ENCODE measurements around the gene USPL1.
"Not testable (repeated sequence)": the region's sequence is repeated elsewhere in the genome, so short reads cannot be mapped to it uniquely, and the experiment has no call there.

Gene USPL1

DNA sequence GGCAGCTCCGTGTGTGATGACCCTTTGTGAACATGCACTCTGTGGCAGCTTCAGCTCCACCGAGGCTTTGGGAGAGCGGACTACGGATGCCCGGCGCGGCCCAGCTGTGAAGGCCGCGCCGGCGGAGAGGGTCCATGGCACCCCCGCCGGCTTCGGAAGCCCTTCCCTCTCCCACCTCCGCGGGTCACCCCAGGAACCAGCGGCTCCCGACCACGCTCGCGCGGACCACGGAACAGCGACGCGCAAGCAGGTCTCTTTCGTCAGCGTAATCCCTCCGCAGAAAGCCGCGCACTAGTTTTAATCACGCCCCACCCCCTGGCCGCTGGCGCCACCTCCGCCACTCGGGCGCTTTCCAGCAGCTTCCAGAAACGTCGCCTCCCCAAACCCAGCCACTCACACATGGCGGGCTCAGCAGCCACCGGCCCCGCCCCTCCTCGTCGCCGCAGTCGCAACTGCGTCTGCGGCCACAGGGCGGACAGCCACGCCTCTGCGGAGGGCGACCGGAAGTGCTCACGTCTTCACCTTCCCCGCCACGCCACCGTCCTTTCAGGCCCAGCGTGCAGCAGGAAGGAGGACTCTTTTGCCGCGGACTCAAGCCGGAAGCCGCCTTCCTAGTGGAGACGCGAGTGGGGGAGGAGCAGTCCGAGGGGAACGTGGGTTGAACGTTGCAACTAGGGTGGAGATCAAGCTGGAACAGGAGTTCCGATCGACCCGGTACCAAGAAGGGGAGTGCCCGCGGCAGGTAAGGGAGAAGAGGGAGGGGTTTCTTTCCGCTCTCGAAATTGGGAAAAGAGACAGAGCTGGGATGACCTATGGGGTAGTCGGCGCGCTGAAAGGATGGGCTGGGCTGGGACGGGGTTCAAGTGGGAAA lies at the start of gene USPL1:
USPL1 (plus strand) TSS at position 606 of the 871 bp plus-strand sequence. CDS start 3,221 bp downstream, outside the sequence.
- DNase-seq: peak; percentile 99

DNA sequence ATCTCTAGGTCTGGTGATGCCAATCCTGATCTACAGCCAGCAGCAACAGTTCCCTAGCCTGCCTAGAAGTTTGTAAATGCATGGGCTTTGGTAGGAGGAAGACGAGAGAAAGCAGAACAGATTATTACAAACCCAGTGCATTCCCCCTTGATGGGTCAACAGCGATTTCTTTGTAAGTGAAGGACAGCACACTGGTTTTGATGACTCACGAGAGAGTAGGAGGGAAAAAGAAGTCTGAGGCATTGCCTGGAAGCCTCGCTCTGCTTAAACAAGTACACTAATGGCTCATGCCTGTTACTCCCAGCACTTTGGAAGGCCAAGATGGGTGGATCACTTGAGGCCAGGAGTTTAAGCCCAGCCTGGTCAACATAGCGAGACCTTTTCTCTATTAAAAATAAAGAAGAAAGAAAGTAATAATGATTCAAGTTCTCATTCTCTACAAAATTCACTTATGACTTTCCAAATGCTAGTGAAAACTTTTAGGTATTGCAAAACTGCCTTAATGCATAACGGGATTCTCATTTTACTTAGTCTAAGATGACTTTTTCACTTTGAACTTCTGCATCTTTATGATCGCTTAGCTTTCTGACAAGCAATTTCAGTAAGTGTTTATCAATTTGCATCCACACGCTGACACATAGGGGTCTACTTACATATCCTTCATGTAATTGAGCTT lies 47.7 kb upstream of the USPL1 start:
- no peak for DNase-seq

DNA sequence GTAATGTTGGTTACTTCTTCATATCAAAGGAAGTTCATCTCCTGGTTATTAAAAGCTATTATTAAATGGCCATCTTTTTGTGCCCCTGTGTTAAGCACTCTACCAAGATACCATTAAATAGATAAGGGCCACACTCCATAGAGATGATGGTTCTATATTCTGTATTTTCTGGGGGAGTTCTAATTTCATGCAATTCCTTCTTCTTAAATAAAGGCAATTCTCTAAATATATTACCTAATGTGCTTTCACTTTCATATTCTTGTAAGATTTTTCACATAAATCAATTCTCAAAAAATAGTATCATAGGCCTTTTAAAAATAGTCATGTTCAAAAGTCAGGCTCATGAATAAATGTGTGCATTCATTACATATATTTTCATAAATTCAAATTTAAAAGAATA lies 47.0 kb upstream of the USPL1 start:
- no peak for DNase-seq

DNA sequence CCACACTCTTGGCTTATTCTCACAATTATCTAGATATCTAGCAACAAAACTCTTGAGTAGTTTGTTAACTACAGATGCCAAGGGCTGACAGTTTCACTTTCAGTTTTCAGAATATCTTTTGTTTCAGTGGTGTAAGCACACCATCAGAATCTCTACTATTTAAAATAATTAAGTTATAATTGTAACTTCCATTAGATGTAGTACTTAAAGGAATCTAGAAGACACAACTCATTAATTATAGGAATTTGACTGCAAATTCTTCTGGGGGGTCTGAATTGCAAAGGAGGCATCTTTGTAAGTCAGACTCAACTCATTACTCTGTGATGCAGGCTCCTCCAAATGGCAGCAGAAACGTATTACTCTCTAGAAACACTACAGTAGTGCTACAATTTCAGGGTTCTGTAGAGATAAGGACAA lies 44.9 kb upstream of the USPL1 start:
- no peak for DNase-seq

DNA sequence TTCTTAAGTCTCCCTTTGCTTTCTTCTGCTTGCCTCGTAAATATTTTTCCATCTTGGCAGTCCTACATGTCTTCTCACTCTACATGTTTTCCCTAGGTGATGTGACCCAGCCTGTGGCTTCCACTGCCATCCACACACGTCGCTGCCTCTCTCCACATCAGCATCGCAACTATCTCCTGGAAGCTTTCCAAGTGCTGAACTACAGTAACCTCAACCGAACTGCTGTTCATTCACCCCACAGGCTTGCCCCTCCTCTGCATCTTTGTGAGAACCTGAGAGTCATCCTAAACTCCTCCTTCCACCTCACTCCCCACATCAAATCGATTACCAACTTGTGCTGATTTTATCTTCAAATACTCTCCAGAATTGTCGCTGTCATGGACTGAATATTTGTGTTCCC lies 41.2 kb upstream of the USPL1 start:
- DNase-seq: peak; percentile 30

DNA sequence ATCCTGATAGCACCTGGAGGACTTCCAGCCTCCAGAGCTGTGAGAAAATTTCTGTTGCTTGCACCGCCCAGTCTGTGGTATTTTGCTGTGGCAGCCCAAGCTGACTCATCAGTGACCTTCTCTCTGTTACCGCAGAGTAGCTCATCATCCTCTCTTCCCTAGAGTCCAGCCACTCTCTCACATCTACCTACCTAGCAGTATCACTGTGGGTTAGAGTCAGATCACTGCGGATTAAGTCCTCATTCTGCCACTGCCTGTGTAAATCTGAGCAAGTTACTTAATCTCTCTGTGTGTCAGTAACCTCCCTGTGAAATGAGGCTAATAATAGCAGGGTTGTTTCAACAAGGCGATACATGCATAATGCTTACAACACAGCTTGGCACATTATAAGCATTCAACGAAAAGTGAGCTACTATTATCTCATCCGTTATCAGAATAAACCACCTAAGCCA lies 40.3 kb upstream of the USPL1 start:
- peak; percentile 29 for DNase-seq

DNA sequence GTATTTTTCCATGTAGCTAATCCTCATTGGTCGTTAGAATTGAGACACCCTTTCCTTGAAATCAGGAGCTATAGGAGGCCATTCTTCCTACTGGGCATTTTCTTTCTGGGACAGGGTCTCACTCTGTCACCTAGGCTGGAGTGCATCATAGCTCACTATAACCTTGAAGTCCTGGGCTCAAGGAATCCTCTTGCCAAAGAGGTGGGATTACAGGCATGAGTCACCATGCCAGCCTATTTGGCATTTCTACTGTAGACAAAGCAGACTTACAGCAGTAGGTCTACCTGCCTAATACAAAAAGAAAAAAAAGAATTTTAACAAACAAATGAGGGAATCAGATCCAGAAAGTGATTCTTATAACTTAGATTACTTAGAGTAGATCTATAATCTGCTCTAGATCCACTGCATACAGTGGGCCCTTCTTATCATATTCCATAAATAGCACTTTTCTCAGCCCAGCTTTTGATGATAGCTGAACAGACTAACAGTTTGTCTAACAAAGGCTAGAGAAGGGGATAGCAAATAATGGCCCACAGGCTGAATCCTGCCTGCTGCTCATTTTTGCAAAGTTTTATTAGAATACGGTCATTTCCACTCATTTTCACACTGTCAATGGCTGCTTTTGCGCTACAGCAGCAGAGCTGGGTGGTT lies 36.7 kb upstream of the USPL1 start:
- no peak for DNase-seq

DNA sequence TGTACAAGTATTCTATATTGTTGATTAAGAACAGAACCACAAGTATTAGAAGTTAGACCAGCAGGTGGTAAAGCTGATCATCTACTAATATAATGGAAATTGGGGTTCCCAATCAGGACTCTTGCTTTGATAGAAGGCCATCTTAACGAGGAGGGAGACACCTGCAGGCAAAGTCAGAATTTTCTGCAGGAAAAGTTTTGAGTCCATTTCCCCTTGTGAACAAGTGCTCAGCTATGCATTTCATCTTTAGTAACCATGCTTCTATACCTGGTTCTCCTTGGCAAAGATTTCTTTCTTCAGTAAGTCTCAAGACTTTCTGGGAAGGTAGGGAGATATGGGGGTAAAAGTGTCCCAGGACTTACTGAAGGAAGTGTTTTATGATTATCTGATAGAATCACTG lies 36.1 kb upstream of the USPL1 start:
- DNase-seq: no peak

DNA sequence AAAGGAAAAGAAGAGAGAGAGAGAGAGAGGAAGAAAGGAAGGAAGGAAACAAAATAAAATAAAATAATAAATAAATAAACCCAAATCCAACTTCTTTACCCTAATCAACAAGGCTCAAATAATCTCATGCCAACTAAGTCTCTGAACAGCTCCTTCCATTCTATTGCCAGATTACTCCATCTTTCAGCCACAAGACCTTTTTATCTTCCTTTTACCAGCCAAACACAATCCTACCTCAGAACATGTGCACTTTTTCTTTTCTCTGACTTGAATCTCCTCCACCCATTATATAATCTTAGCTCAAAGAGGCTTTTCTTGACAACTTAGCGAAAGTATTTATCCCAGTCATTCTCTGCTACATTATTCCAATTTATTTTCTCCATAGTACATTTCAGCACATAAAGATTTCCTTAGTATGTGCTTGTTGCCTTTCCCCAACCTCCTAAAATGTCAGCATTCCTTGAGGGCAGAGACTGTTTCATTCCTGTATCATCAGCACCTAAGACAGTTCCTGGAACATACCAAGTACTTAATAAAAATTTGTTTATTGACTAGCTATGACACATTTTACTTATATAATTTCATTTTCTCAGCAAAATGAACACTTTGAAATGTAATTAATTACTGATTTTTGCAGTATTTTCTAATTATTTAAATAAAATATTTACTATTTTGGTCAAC lies 33.5 kb upstream of the USPL1 start:
- DNase-seq: no peak

DNA sequence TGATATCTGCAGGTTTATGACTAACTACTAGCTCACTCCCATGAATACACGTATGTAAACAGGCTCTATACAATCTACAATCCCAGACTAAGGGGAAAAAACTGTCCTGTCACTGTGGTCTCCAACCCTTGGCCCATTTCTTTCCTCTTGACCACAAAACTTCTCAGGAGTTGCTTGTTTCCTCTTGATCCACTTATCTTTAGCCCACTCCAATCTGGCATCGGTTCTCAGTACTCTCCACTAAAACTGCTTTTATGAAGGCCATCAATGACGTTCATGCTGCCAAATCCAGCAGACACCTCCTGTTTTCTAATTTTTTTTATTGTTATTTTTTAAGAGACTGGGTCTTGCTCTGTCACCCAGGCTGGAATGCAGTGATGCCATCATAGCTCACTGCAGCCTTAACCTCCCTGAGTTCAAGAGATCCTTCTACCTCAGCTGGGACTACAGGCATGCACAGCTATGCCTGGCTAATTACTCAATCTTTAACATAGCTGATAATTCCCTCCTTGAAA lies 31.9 kb upstream of the USPL1 start:
- DNase-seq: no peak

DNA sequence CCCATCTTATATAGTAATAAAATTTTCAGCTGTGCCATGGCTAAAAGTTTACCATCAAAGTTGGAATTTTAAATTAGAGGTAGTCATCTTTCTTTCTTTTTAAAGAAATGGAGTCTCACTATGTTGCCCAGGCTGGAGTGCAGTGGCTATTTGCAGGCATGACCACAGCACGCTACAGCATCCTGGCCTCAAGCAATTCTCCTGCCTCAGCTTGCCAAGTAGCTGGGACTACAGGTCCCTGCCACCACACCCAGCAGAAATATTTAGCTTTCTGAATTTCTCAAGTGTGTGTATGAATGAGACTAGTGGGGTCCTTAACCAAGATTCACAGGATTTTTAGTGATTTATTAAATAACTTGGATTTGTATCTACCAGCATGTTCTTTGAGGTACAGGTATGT lies 30.5 kb upstream of the USPL1 start:
- no peak for DNase-seq

DNA sequence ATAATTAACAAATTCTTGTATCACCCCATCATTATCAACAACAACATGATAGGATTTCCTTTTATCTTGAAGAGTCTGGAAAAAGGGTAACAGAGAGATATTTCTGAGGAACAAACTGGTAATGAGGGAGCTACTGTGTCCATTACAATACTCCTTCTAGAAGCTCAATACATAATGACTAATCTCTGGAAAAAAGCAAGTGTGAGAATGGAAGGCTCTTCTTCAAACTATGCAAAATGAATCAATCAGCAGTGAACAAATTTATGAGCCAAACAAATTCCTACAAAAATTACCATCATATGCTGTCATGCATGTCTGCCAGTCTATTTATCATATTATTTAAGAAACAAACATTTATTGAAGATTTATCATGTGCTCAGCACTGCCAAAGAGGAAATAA lies 30.0 kb upstream of the USPL1 start:
- DNase-seq: no peak

DNA sequence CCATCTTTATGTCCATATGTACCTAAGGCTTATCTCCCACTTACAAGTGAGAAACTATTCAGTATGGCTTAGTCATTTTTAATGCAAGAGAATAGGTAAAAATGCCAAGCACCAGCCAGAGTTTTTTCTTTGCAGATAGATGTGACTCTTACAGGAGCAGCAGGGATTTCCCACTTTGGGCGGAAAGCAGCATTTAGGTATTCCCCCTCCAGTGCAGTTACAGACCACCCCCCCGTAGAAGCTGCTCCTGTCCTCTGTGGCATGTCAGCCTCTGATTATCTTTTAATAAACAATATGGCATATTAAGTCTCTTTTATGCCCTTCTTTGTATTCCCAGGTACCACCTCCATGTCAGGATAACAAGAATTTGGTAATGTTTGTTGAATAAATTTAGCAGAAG lies 24.7 kb upstream of the USPL1 start:
- DNase-seq: no peak

DNA sequence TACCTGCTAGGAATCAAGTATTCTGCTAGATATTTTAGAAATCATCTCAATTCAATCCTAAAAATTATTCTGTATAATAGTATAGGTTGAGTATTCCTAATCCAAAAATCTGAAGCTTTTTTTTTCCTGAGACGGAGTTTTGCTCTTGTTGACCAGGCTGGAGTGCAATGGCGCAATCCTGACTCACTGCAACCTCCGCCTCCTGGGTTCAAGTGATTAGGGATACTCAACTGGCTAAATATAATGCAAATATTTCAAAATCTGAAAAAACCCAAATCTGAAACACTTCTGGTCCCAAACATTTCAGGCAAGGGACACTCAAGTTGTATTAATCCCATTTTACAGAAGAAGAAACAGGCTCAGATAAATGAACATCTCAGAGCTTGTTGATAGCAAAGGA lies 17.2 kb upstream of the USPL1 start:
- no peak for DNase-seq

DNA sequence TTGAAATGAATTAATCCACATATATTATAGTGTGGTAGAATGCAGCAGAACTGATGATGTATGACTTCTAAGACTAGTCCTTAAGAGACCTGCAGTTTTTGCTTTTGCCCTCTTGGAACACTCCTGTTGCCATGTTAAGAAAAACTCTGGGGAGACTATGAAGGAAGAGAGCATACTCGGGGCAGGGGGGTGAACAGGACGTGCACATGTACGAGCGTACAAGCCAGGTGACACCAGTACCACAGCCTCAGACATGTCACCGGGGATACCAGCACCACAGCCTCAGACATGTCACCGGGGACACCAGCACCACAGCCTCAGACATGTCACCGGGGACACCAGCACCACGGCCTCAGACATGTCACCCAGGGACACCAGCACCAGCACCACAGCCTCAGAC lies 15.9 kb upstream of the USPL1 start:
- DNase-seq: no peak

DNA sequence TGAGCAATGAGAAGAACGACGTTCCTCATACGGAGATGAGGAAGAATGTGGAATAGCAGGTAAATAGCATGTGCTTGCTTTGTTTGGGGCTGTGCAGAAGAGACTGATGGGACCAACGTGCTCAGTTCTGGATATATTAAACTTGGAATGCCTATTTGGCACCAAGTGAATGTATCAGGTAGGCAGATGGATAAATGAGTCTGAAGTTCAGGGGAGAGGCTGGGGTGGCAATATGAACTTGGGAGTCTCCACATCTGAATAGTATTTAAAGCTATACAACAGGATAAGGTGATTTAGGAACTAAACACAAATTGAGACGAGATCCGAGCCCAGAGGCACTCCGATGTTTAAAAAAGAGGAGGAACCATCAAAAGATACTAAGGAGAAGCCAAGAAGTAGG lies 12.7 kb upstream of the USPL1 start:
- no peak for DNase-seq

DNA sequence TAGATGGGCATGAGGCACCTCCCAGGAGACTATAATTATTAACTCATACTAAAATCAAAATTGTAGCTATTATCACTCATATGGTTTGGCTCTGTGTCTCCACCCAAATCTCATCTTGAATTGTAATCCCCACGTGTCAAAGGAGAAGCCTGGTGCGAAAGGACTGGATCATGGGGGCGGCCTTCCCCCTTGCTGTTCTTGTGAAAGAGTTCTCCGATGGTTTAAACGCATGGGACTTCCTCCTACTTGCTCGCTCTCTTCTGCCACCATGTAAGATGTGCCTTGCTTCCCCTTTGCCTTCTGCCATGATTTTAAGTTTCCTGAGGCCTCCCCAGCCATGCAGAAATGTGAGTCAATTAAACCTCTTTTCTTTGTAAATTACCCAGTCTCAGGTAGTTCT lies 10.5 kb upstream of the USPL1 start:
- not testable (repeated sequence) for DNase-seq

DNA sequence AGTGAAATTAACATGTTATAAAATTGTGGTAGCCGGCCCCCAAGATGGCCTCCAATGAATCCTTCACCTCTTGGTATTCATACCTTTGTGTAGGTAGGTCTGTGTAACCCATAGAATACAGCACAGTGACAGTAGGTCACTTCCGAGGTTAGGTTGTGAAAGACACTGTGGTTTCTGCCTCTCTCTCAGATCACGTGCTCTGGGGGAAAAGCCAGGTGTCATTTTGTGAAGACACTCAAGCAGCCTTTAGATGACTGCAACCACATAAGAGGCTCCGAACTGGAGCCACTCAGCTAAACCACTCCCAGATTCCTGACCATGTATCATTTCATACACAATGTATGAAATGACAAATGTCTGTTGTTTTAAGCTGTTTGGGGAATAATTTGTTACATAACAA lies 9.8 kb upstream of the USPL1 start:
- peak; percentile 41 for DNase-seq

DNA sequence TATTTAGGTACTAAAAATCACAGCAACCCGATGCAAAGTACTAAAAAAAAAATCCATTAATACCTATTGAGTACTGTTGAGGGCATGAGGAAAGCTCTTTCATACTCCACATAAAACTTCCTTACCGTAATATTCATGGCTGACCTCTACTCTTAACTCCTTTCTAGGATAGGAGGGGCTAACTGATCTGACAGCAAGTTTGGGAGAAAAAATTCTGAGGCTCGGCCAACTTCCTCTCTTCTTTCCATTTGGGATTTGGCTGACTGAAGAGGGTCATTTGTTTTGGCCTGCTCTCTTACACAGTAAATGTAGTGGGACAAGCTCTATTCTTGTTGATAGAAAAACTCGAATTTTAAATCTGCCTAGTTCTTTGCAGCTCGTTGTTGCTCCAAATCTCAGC lies 9.4 kb upstream of the USPL1 start:
- DNase-seq: no peak

DNA sequence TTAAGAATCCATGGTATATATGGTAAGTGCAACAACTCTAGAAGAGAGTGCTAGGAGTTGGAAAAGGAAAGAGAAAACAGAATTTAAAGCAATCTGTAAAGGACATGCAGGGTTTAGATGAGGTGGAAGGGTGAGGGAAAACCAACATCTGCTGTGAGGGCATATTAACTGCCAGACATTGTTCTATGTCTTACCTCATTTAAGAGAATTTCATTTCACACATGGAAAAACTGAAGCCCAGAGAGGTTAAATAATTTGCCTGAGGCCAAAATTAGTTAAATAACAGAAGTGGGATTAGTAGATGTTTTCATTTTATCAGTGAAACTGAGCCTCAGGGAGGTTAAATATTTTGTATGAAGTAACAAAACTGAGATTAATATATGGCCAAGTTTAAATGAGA lies 7.4 kb upstream of the USPL1 start:
- DNase-seq: no peak

DNA sequence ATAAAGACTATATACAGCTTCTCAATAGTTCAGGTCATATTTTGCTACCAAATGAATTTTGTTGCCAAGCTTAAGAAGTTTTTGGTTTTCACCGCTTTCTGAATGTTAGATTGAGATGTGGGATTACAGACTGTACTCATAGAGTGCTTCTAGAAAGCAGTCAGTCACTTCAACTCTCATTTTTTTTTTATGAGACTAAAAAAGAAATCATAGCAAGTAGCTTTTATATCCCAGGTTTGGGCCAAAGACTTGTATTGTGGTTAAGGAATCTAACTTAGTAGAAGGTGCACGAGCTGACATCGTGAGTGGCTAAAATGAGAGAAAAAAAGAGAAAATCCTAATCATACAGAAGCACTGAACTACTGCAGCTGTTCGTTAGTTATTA lies 2.2 kb upstream of the USPL1 start:
- no peak for DNase-seq

DNA sequence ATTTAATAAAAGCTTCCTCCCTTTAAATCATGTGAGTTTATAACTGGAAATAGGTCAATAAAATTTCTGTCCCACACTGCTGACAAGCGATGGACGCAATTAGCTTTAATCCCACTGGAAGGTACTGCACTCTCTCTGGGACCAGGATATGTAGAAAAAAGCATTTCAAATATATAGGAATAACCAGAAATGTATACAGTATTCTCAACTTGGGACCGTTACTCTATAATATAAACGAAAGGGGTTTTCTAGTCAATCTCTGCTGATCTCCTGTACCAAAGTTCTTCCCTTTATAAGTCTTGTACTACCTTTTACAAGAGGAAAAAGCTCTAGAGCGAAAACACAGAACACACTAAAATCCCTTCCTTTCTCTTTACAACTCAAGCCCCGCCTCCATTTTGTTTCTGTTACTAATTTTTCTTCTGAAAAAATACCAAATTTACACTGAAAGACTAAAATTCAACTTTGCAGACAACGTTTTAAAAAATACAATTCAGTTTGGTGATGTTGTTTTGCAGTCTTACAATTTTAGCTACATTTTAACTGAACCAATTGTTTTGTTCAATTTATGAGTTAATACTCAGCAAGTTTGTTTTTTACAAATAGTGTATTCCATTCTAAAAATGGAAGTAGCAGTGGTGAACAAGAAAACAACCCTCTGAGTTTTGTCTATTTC lies 1.7 kb upstream of the USPL1 start:
- DNase-seq: no peak

DNA sequence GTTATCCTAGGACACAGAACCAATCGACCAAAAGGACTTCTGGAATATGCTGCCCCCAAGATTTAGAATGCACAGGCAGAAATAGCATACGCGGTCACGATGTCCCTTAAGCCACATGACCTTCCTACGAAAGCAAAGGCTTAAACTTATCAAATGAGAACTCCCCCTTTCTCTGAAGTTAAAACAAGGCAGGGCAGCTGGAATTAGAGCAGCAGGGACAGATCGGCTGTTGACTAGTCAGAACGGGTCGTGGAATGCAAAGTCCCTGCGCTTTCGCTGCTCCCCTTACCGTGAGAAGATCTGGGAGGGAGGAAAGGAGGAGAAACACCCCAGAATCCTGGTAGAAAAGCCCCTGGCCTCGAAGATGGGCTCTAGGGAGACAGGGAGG lies 799 bp upstream of the USPL1 start:
- no peak for DNase-seq

Data from activated effector memory CD4-positive, alpha-beta T cell treated with Interleukin-2 at 50 U/mL for 16 hours (primary cell).